MCF 10A (cell line): ENCODE results near the gene PCNX3. TPM values are rescaled to one million over a fixed set of nuclear protein-coding genes. Genes with fewer than 3 reads are reported as not detected.
A peak's percentile ranks its signal among the peaks of the same experiment; 100 is the strongest.

ENCODE experiments used
- BruUV-seq: library from RNA; stranded (reverse); fragments of 400-500 nt; replicated peaks from 2 replicates; lab custom pipeline; 2021; lab: Mats Ljungman, UMichigan
- CTCF ChIA-PET: fragments of 300-600 bp; sonication (Branson Sonifier 250); formaldehyde crosslinking; extraction: SDS; loops from one replicate; lab custom pipeline; 2021; ENCODE audit warnings: antibody characterized with exemption, inconsistent platforms; lab: Yijun Ruan, JAX
- POLR2A ChIA-PET: fragments of 300-600, 350-650 bp; sonication (Branson Sonifier 250); formaldehyde crosslinking; extraction: SDS; loops from one replicate; lab custom pipeline; 2020; ENCODE audit warnings: antibody characterized with exemption, inconsistent platforms; lab: Yijun Ruan, JAX
- DNase-seq: peaks from one replicate; pipeline ENCODE4 v3.0.0-alpha.2; 2018; ENCODE audit not compliant: unreplicated experiment
- H3K27ac Mint-ChIP-seq: one replicate; pipeline ENCODE4 v1.8.0; 2022; ENCODE audit warnings: mild to moderate bottlenecking, low read depth, mixed read lengths; ENCODE audit not compliant: unreplicated experiment
- H3K27me3 Mint-ChIP-seq: one replicate; pipeline ENCODE4 v1.8.0; 2022; ENCODE audit warnings: mixed read lengths; ENCODE audit not compliant: insufficient read depth, unreplicated experiment
- H3K36me3 Mint-ChIP-seq: one replicate; pipeline ENCODE4 v1.8.0; 2022; ENCODE audit warnings: mild to moderate bottlenecking, moderate library complexity, mixed read lengths; ENCODE audit not compliant: insufficient read depth, unreplicated experiment
- H3K4me1 Mint-ChIP-seq: one replicate; pipeline ENCODE4 v1.8.0; 2022; ENCODE audit warnings: mixed read lengths; ENCODE audit not compliant: insufficient read depth, unreplicated experiment
- H3K4me3 Mint-ChIP-seq: one replicate; pipeline ENCODE4 v1.8.0; 2022; ENCODE audit warnings: mild to moderate bottlenecking, moderate library complexity, mixed read lengths; ENCODE audit not compliant: unreplicated experiment
- H3K9me3 Mint-ChIP-seq: one replicate; pipeline ENCODE4 v1.8.0; 2022; ENCODE audit warnings: mixed read lengths; ENCODE audit not compliant: unreplicated experiment
- intact Hi-C: fragments of 100-400 bp; cut with micrococcal nuclease; formaldehyde crosslinking; loops from 2 replicates; pipeline ENCODE4 v1.14.1; 2022
- total RNA-seq: library from RNA; stranded (reverse); gene quantifications from 2 replicates; pipeline ENCODE4 v1.2.3, GENCODE V29; 2022
- TF ChIP-seq, protein P1 (sequence below): fragments of 200-600 bp; IDR thresholded peaks from one replicate; pipeline ENCODE4 v1.8.0; 2022; ENCODE audit warnings: antibody characterized with exemption, mild to moderate bottlenecking; ENCODE audit not compliant: unreplicated experiment

PCNX3 gene
- total RNA-seq, 1 experiment from 2014 or later = 40.9 TPM

DNA sequence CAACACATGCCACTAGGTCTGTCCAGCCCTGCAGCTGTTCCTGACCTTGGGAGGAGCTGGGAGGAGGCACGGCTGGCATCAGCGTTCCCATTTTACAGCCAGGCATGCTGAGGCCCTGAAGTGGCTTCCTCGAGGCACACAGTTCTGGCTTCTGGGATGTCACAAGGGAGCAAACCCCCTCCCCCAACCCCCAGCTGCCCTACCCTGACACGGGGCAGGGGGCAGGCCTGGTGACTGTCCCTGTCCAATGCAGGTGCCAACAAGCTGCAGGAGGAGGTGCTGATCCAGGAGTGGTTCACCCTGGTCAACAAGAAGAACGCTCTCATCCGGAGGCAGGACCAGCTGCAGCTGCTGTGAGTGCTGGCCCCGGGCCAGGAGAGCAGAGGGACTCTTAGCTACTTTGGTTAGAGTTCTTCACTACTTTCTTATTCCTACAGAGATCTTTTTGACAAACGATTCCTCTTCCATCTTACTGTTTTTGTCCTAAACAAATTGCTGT is 25.3 kb upstream of the PCNX3 start:
- H3K27ac Mint-ChIP-seq = no peak overlapping the region
- intact Hi-C loops = no loop called here
- no peaks in the 10 kb centered on the region for H3K27me3 Mint-ChIP-seq
- BruUV-seq = no TSS peak
- H3K9me3 Mint-ChIP-seq = no peaks in the 10 kb centered on the region
- no peak for DNase-seq
- CTCF ChIA-PET = interaction anchor here (2.8 kb wide), 1 partner anchor 49 kb away, joined by 12 read pairs; no protein-coding TSS in a partner anchor
- H3K4me3 Mint-ChIP-seq = no peak overlapping the region
- TF ChIP-seq, protein P1, sequence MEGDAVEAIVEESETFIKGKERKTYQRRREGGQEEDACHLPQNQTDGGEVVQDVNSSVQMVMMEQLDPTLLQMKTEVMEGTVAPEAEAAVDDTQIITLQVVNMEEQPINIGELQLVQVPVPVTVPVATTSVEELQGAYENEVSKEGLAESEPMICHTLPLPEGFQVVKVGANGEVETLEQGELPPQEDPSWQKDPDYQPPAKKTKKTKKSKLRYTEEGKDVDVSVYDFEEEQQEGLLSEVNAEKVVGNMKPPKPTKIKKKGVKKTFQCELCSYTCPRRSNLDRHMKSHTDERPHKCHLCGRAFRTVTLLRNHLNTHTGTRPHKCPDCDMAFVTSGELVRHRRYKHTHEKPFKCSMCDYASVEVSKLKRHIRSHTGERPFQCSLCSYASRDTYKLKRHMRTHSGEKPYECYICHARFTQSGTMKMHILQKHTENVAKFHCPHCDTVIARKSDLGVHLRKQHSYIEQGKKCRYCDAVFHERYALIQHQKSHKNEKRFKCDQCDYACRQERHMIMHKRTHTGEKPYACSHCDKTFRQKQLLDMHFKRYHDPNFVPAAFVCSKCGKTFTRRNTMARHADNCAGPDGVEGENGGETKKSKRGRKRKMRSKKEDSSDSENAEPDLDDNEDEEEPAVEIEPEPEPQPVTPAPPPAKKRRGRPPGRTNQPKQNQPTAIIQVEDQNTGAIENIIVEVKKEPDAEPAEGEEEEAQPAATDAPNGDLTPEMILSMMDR = no peak
- peaks cover 15% of the 10 kb centered on the region for H3K4me1 Mint-ChIP-seq
- H3K36me3 Mint-ChIP-seq = peaks cover 6% of the 10 kb centered on the region
- POLR2A ChIA-PET = interaction anchor here (0.7 to 1.5 kb wide), 6 partner anchors 11 to 50 kb away, joined by 3 read pairs; partner anchors contain the start of gene PCNX3

DNA sequence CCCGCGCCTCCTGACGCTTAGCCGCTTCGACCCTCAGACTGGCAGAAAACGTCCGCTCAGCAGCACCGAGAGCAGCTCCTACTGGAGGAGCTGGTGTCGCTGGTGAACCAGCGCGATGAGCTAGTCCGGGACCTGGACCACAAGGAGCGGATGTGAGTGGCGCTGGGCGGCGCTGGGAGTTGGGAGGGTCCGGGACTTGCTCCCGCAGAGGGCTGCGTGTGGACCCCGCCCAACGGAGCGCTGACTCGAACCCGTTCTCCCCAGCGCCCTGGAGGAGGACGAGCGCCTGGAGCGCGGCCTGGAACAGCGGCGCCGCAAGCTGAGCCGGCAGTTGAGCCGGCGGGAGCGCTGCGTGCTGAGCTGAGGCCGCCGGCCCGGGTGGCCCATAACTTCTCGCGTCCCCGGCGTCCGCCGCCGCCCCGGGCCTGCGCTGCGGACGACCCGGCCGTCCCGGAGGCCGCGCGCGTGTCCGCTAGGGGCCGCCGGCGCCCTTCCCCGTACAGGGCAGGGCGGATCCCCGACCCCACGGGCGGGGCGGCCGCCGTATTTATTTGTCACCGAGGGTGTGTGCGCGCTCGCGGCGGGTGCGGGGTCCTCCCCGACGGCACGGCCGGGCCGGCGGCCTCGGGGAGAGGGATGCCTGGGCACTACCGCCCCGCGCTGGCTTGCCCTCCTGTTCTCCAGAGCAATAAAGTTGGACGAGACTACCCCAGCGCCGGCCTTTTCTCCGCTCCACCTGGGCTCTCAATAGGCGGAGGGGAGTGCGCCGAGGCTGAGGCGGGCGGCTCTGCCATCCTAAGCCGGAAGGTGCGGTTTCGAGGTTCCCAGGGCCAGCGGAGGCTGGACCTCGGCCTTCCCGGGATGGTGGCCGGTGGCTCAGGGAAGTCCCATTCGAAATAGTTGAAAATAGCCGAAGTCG is 23.4 kb upstream of the PCNX3 start:
- intact Hi-C loops = no loop called here
- POLR2A ChIA-PET = interaction anchor here (0.6 to 2.3 kb wide), 4 partner anchors 16 to 37 kb away, joined by 3 to 18 read pairs (median 4); partner anchors contain the start of genes EHBP1L1 and MAP3K11

DNA sequence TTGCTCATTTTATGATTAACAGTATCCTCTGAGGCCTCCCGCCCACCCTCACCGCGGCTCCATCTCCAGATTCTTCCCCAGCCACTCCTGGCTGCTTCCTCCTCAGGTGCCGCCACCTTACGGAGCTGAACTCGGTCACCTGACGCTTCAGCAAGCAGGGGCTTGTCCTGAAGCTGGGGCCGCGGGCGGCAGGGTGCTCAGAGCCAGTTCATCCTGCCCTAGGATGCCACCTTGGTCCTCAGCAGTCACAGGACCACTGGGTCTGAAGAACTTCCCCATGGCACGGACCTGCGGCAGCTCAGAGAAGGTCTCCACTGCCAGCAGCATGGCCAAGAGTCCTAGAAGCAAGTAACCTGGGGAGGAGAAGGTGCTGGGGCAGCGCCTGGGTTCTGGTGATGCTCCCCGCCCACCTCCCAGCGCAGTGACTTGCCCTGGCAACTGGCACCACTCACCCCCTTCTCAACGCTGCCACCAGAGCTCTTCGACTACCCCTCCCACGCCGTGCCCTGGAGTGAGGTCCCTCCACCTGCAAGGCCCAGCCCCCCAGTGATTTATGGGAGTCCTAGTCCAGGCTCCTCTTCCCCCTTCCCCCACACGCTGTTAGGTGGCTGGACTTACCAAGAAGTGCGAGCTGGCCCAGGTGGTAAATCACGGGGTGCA is 22.6 kb upstream of the PCNX3 start:
- no peak for DNase-seq
- no TSS peak for BruUV-seq
- no peak overlapping the region for H3K27ac Mint-ChIP-seq
- intact Hi-C loops = no loop called here
- no peak overlapping the region for H3K4me3 Mint-ChIP-seq
- POLR2A ChIA-PET = interaction anchor here (0.6 to 2.3 kb wide), 5 partner anchors 10 to 37 kb away, joined by 3 to 18 read pairs (median 4); partner anchors contain the start of genes EHBP1L1, FAM89B and MAP3K11
- TF ChIP-seq, protein P1 = no peak
- H3K9me3 Mint-ChIP-seq = no peaks in the 10 kb centered on the region
- H3K4me1 Mint-ChIP-seq = peaks cover 11% of the 10 kb centered on the region
- CTCF ChIA-PET = interaction anchor here (0.7 to 2.6 kb wide), 11 partner anchors 8 to 52 kb away, joined by 3 to 25 read pairs (median 9); partner anchors contain the start of genes EHBP1L1 and FAM89B
- H3K36me3 Mint-ChIP-seq = peaks cover 12% of the 10 kb centered on the region
- H3K27me3 Mint-ChIP-seq = no peaks in the 10 kb centered on the region

More for the DNA sequence above, 23.4 kb upstream of the PCNX3 start:
- TF ChIP-seq, protein P1 = no peak
- CTCF ChIA-PET = interaction anchor here (0.7 to 2.6 kb wide), 6 partner anchors 8 to 592 kb away, joined by 3 to 25 read pairs (median 9); no protein-coding TSS in a partner anchor
- Mint-ChIP-seq H3K9me3 (no peaks in the 10 kb centered on the region), H3K36me3 (peaks cover 12% of the 10 kb centered on the region), H3K4me1 (peaks cover 15% of the 10 kb centered on the region), H3K4me3 (no peak overlapping the region), H3K27me3 (no peaks in the 10 kb centered on the region), H3K27ac (no peak overlapping the region)
- no peak for DNase-seq
- TSS peak; percentile 55 for BruUV-seq
